ENCODE results near the gene PLEKHJ1.

DNA sequence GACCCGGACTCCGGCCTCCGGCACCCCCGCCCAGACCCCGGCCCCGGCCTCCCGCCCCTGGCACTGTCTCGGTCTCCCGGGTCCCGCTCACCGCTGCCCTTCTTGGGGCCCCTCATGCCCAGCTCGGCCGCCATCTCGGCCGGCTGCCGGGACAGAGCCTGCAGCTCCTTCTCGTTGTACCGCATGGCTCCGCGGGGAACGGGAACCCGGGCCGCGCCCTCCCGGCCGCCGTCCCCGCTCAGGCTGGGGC lies 140 bp downstream of the PLEKHJ1 start:
- TF ChIP-seq, protein P1, sequence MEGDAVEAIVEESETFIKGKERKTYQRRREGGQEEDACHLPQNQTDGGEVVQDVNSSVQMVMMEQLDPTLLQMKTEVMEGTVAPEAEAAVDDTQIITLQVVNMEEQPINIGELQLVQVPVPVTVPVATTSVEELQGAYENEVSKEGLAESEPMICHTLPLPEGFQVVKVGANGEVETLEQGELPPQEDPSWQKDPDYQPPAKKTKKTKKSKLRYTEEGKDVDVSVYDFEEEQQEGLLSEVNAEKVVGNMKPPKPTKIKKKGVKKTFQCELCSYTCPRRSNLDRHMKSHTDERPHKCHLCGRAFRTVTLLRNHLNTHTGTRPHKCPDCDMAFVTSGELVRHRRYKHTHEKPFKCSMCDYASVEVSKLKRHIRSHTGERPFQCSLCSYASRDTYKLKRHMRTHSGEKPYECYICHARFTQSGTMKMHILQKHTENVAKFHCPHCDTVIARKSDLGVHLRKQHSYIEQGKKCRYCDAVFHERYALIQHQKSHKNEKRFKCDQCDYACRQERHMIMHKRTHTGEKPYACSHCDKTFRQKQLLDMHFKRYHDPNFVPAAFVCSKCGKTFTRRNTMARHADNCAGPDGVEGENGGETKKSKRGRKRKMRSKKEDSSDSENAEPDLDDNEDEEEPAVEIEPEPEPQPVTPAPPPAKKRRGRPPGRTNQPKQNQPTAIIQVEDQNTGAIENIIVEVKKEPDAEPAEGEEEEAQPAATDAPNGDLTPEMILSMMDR (IDR thresholded peaks at IDR 0.05): no peak
- TF ChIP-seq POLR2A (IDR thresholded peaks at IDR 0.05): peak in 1 of 2 donors; percentile 41
